HG03457 (cell line): ENCODE measurements around the gene ZNF682.
"Not testable (repeated sequence)": the region's sequence is repeated elsewhere in the genome, so short reads cannot be mapped to it uniquely, and the experiment has no call there.

Experiments used
- ATAC-seq: cut with Tn5 transposase; IDR thresholded peaks from one replicate; pipeline ENCODE4 v1.9.1; 2021; ENCODE audit warnings: moderate number of reproducible peaks; ENCODE audit not compliant: unreplicated experiment

Gene ZNF682

GRCh38 chr19:20005741-20006140 lies 33.6 kb downstream of the ZNF682 start:
- ATAC-seq = no peak

- no peak for ATAC-seq
Observed at GRCh38 chr19:19997656-19998268, 41.5 kb downstream of the ZNF682 start.

GRCh38 chr19:19966862-19967261 lies 72.4 kb downstream of the ZNF682 start:
- ATAC-seq = no peak

- ATAC-seq = not testable (repeated sequence)
Observed at GRCh38 chr19:19966126-19966525, 73.2 kb downstream of the ZNF682 start.

- ATAC-seq = no peak
Observed at GRCh38 chr19:19964416-19964815, 74.9 kb downstream of the ZNF682 start.

- ATAC-seq = not testable (repeated sequence)
Observed at GRCh38 chr19:19959151-19959799, 80.0 kb downstream of the ZNF682 start.

GRCh38 chr19:19957766-19958165 lies 81.5 kb downstream of the ZNF682 start:
- not testable (repeated sequence) for ATAC-seq

GRCh38 chr19:19956434-19957075 lies 82.8 kb downstream of the ZNF682 start:
- ATAC-seq = no peak

- no peak for ATAC-seq
Observed at GRCh38 chr19:19955208-19955607, 84.1 kb downstream of the ZNF682 start.
